ENCODE data around the gene WDFY2.
"Not testable (repeated sequence)": the region's sequence is repeated elsewhere in the genome, so short reads cannot be mapped to it uniquely, and the experiment has no call there.

Gene WDFY2

GRCh38 chr13:51583875-51584730 is at the start of gene WDFY2:
Gene WDFY2 (plus strand): TSS chr13:51584462. CDS start chr13:51584688, 226 bp downstream.
- DNase-seq, result peak; percentile 99

GRCh38 chr13:51538591-51539179 is 45.6 kb upstream of the WDFY2 start:
- no peak for DNase-seq

GRCh38 chr13:51539887-51540286 is 44.4 kb upstream of the WDFY2 start:
- no peak for DNase-seq

- no peak for DNase-seq
These were observed 43.2 kb upstream of the WDFY2 start for GRCh38 chr13:51541037-51541436.

- no peak for DNase-seq
These were observed 42.4 kb upstream of the WDFY2 start for GRCh38 chr13:51541809-51542258.

- no peak for DNase-seq
These were observed 41.7 kb upstream of the WDFY2 start for GRCh38 chr13:51542346-51543242.

- not testable (repeated sequence) for DNase-seq
These were observed 38.8 kb upstream of the WDFY2 start for GRCh38 chr13:51545446-51545845.

- DNase-seq, result no peak
These were observed 36.7 kb upstream of the WDFY2 start for GRCh38 chr13:51547425-51548176.

GRCh38 chr13:51549050-51549449 is 35.2 kb upstream of the WDFY2 start:
- DNase-seq, result no peak

- DNase-seq, result no peak
These were observed 34.7 kb upstream of the WDFY2 start for GRCh38 chr13:51549593-51549992.

- no peak for DNase-seq
These were observed 34.1 kb upstream of the WDFY2 start for GRCh38 chr13:51550151-51550550.

GRCh38 chr13:51551416-51551815 is 32.8 kb upstream of the WDFY2 start:
- no peak for DNase-seq

GRCh38 chr13:51552027-51552426 is 32.2 kb upstream of the WDFY2 start:
- DNase-seq, result no peak

- no peak for DNase-seq
These were observed 30.7 kb upstream of the WDFY2 start for GRCh38 chr13:51553531-51553930.

- no peak for DNase-seq
These were observed 27.5 kb upstream of the WDFY2 start for GRCh38 chr13:51556740-51557139.

- DNase-seq, result no peak
These were observed 26.8 kb upstream of the WDFY2 start for GRCh38 chr13:51557438-51557837.

- no peak for DNase-seq
These were observed 26.2 kb upstream of the WDFY2 start for GRCh38 chr13:51557875-51558612.

- no peak for DNase-seq
These were observed 24.1 kb upstream of the WDFY2 start for GRCh38 chr13:51559946-51560735.

- DNase-seq, result no peak
These were observed 22.1 kb upstream of the WDFY2 start for GRCh38 chr13:51562011-51562671.

GRCh38 chr13:51564252-51564651 is 20.0 kb upstream of the WDFY2 start:
- no peak for DNase-seq
